Measurements from ENCODE around the gene F13B.

Gene F13B

GRCh38 chr1:197013234-197013633 is 53.8 kb downstream of the F13B start:
- no peak overlapping the region for H2AFZ ChIP-seq (ENCODE audit: low read length)

GRCh38 chr1:197011614-197012013 is 55.4 kb downstream of the F13B start:
- H3K4me2 ChIP-seq (ENCODE audit: low read depth, low read length, poor library complexity, severe bottlenecking), result no peak overlapping the region
- H3K4me1 ChIP-seq (ENCODE audit: insufficient read depth, low read length, poor library complexity, severe bottlenecking), result no peaks in the 10 kb centered on the region
- no peaks in the 10 kb centered on the region for H3K79me2 ChIP-seq (ENCODE audit: insufficient read depth, low read length)
- H2AFZ ChIP-seq (ENCODE audit: low read length), result no peak overlapping the region
- H3K9ac ChIP-seq (ENCODE audit: low read depth, low read length, poor library complexity, severe bottlenecking), result no peak overlapping the region
- no peaks in the 10 kb centered on the region for H4K20me1 ChIP-seq (ENCODE audit: insufficient read depth, low read length, poor library complexity, severe bottlenecking)
- no peaks in the 10 kb centered on the region for H3K9me3 ChIP-seq (ENCODE audit: insufficient read depth, low read depth, low read length)
- no peaks in the 10 kb centered on the region for H3K27me3 ChIP-seq (ENCODE audit: insufficient read depth, low read length, poor library complexity, severe bottlenecking)
- H3K9me2 ChIP-seq (replicated peaks; ENCODE audit: low read depth, low read length), result no peaks in the 10 kb centered on the region
- no peaks in the 10 kb centered on the region for H3K36me3 ChIP-seq (ENCODE audit: insufficient read depth, low read length)
- H3F3A ChIP-seq (ENCODE audit: low read depth), result no peaks in the 10 kb centered on the region
- TF ChIP-seq CTCF (conservative IDR thresholded peaks at IDR 0.05; ENCODE audit: low read length) (no peak), EZH2phosphoT487 (IDR thresholded peaks at IDR 0.05; ENCODE audit: borderline replicate concordance) (no peak)
- no peak overlapping the region for H3K4me3 ChIP-seq (ENCODE audit: low read length, poor library complexity, severe bottlenecking)

More at GRCh38 chr1:197013234-197013633, 53.8 kb downstream of the F13B start:
- H3K4me3 ChIP-seq (ENCODE audit: low read length, poor library complexity, severe bottlenecking), result no peak overlapping the region
- no peak overlapping the region for H3K9ac ChIP-seq (ENCODE audit: low read depth, low read length, poor library complexity, severe bottlenecking)
- H3K27me3 ChIP-seq (ENCODE audit: insufficient read depth, low read length, poor library complexity, severe bottlenecking), result no peaks in the 10 kb centered on the region
- H3K9me2 ChIP-seq (replicated peaks; ENCODE audit: low read depth, low read length), result no peaks in the 10 kb centered on the region
- TF ChIP-seq EZH2phosphoT487 (IDR thresholded peaks at IDR 0.05; ENCODE audit: borderline replicate concordance), result no peak
- TF ChIP-seq CTCF (conservative IDR thresholded peaks at IDR 0.05; ENCODE audit: low read length), result no peak
- H3F3A ChIP-seq (ENCODE audit: low read depth), result no peaks in the 10 kb centered on the region
- H3K36me3 ChIP-seq (ENCODE audit: insufficient read depth, low read length), result no peaks in the 10 kb centered on the region
- H3K9me3 ChIP-seq (ENCODE audit: insufficient read depth, low read depth, low read length), result no peaks in the 10 kb centered on the region
- no peaks in the 10 kb centered on the region for H3K4me1 ChIP-seq (ENCODE audit: insufficient read depth, low read length, poor library complexity, severe bottlenecking)
- H3K79me2 ChIP-seq (ENCODE audit: insufficient read depth, low read length), result no peaks in the 10 kb centered on the region
- H3K4me2 ChIP-seq (ENCODE audit: low read depth, low read length, poor library complexity, severe bottlenecking), result no peak overlapping the region
- H4K20me1 ChIP-seq (ENCODE audit: insufficient read depth, low read length, poor library complexity, severe bottlenecking), result no peaks in the 10 kb centered on the region

GRCh38 chr1:197008861-197009260 is 58.2 kb downstream of the F13B start:
- Histone ChIP-seq H3K4me1 (ENCODE audit: insufficient read depth, low read length, poor library complexity, severe bottlenecking) (no peaks in the 10 kb centered on the region), H3K4me3 (ENCODE audit: low read length, poor library complexity, severe bottlenecking) (no peak overlapping the region), H2AFZ (ENCODE audit: low read length) (no peak overlapping the region), H3K79me2 (ENCODE audit: insufficient read depth, low read length) (no peaks in the 10 kb centered on the region), H3K9ac (ENCODE audit: low read depth, low read length, poor library complexity, severe bottlenecking) (no peak overlapping the region), H3K9me2 (replicated peaks; ENCODE audit: low read depth, low read length) (no peaks in the 10 kb centered on the region), H3K4me2 (ENCODE audit: low read depth, low read length, poor library complexity, severe bottlenecking) (no peak overlapping the region), H4K20me1 (ENCODE audit: insufficient read depth, low read length, poor library complexity, severe bottlenecking) (no peaks in the 10 kb centered on the region), H3K9me3 (ENCODE audit: insufficient read depth, low read depth, low read length) (no peaks in the 10 kb centered on the region), H3K36me3 (ENCODE audit: insufficient read depth, low read length) (no peaks in the 10 kb centered on the region), H3F3A (ENCODE audit: low read depth) (no peaks in the 10 kb centered on the region), H3K27me3 (ENCODE audit: insufficient read depth, low read length, poor library complexity, severe bottlenecking) (no peaks in the 10 kb centered on the region)
- TF ChIP-seq EZH2phosphoT487 (IDR thresholded peaks at IDR 0.05; ENCODE audit: borderline replicate concordance) (no peak), CTCF (conservative IDR thresholded peaks at IDR 0.05; ENCODE audit: low read length) (no peak)
